Activated CD4-positive, alpha-beta memory T cell treated with anti-CD3 and anti-CD28 coated beads, Interleukin-2, amount 10 ng/mL, durations not matched to agents 7 days and 5 days (primary cell): ENCODE measurements around the gene ACSM6. TPM values are rescaled to one million over a fixed set of nuclear protein-coding genes. Genes with fewer than 3 reads are reported as not detected.
"Not testable (repeated sequence)": the region's sequence is repeated elsewhere in the genome, so short reads cannot be mapped to it uniquely, and the experiment has no call there.

Experiments used
- CTCF ChIA-PET: fragments of 350-600 bp; sonication (Branson Sonifier 250); formaldehyde crosslinking; loops from one replicate; lab custom pipeline; 2021; ENCODE audit warnings: antibody characterized with exemption, inconsistent platforms; lab: Charles Lee
- POLR2A ChIA-PET: fragments of 350-600 bp; sonication (Branson Sonifier 250); formaldehyde crosslinking; loops from one replicate; lab custom pipeline; 2021; ENCODE audit warnings: antibody characterized with exemption; lab: Charles Lee
- DNase-seq: peaks from one replicate; pipeline ENCODE4 v3.0.0-alpha.2; 2020
- H3K27ac Mint-ChIP-seq: one replicate; pipeline ENCODE4 v1.8.0; 2021; ENCODE audit warnings: mild to moderate bottlenecking, mixed read lengths
- H3K27me3 Mint-ChIP-seq: one replicate; pipeline ENCODE4 v1.8.0; 2021; ENCODE audit warnings: mixed read lengths
- H3K36me3 Mint-ChIP-seq: one replicate; pipeline ENCODE4 v1.8.0; 2021; ENCODE audit warnings: low read depth, mixed read lengths
- H3K4me1 Mint-ChIP-seq: one replicate; pipeline ENCODE4 v1.8.0; 2021; ENCODE audit warnings: mixed read lengths
- H3K4me3 Mint-ChIP-seq: one replicate; pipeline ENCODE4 v1.8.0; 2021; ENCODE audit warnings: mild to moderate bottlenecking, mixed read lengths
- H3K9me3 Mint-ChIP-seq: one replicate; pipeline ENCODE4 v1.8.0; 2021; ENCODE audit warnings: mixed read lengths
- total RNA-seq, 2 experiments: library from RNA; stranded (reverse); gene quantifications; one replicate each; pipeline ENCODE4 v1.2.3, GENCODE V29; 2021

ACSM6 gene
- total RNA-seq, 2 experiments from 2014 or later = not detected

GRCh38 chr10:95228934-95229723 lies 35.1 kb downstream of the ACSM6 start:
- POLR2A ChIA-PET, DNase-seq, H3K27ac Mint-ChIP-seq, H3K9me3 Mint-ChIP-seq, CTCF ChIA-PET, H3K4me3 Mint-ChIP-seq: not testable (repeated sequence)
- H3K36me3 Mint-ChIP-seq = peaks cover 16% of the 10 kb centered on the region
- H3K27me3 Mint-ChIP-seq = peaks cover 10% of the 10 kb centered on the region
- peaks cover 11% of the 10 kb centered on the region for H3K4me1 Mint-ChIP-seq

GRCh38 chr10:95229724-95230627 lies 35.9 kb downstream of the ACSM6 start:
- POLR2A ChIA-PET = interaction anchor here (1.1 kb wide), 1 partner anchor 16 kb away, joined by 3 read pairs; no protein-coding TSS in a partner anchor
- peaks cover 13% of the 10 kb centered on the region for H3K4me1 Mint-ChIP-seq
- H3K9me3 Mint-ChIP-seq = peaks cover 5% of the 10 kb centered on the region
- peaks cover 10% of the 10 kb centered on the region for H3K27me3 Mint-ChIP-seq
- CTCF ChIA-PET = interaction anchor here (0.7 to 2.2 kb wide), 2 partner anchors 11 to 16 kb away, joined by 3 to 11 read pairs; no protein-coding TSS in a partner anchor
- DNase-seq = no peak
- peaks cover 18% of the 10 kb centered on the region for H3K36me3 Mint-ChIP-seq
- H3K4me3 Mint-ChIP-seq = peak overlapping the region; percentile 55
- no peak overlapping the region for H3K27ac Mint-ChIP-seq

- H3K4me1 Mint-ChIP-seq = peaks cover 22% of the 10 kb centered on the region
- H3K4me3 Mint-ChIP-seq = peak overlapping the region; percentile 55
- peak; percentile 41 for DNase-seq
- ChIA-PET CTCF (interaction anchor here (0.7 to 2.2 kb wide), 2 partner anchors 10 to 15 kb away, joined by 3 to 11 read pairs; no protein-coding TSS in a partner anchor), POLR2A (interaction anchor here (1.1 kb wide), 1 partner anchor 15 kb away, joined by 3 read pairs; no protein-coding TSS in a partner anchor)
- H3K36me3 Mint-ChIP-seq = peaks cover 21% of the 10 kb centered on the region
- peak overlapping the region; percentile 29 for H3K27ac Mint-ChIP-seq
- not testable (repeated sequence) for H3K9me3 Mint-ChIP-seq, H3K27me3 Mint-ChIP-seq
Observed at GRCh38 chr10:95230677-95231586, 36.9 kb downstream of the ACSM6 start.

GRCh38 chr10:95233377-95234034 lies 39.5 kb downstream of the ACSM6 start:
- CTCF ChIA-PET = interaction anchor here (1.0 to 6.2 kb wide), 3 partner anchors 10 to 129 kb away, joined by 3 to 54 read pairs (median 4); no protein-coding TSS in a partner anchor
- DNase-seq = no peak
- Mint-ChIP-seq H3K36me3 (peaks cover 29% of the 10 kb centered on the region), H3K27ac (no peak overlapping the region), H3K9me3 (peaks cover 5% of the 10 kb centered on the region), H3K27me3 (peaks cover 8% of the 10 kb centered on the region), H3K4me3 (no peak overlapping the region), H3K4me1 (peaks cover 45% of the 10 kb centered on the region)
- POLR2A ChIA-PET = interaction anchor here (0.8 kb wide), 1 partner anchor 12 kb away, joined by 4 read pairs; no protein-coding TSS in a partner anchor

GRCh38 chr10:95234951-95235350 lies 40.9 kb downstream of the ACSM6 start:
- CTCF ChIA-PET = interaction anchor here (0.7 to 6.2 kb wide), 3 partner anchors 11 to 350 kb away, joined by 3 to 54 read pairs (median 6); no protein-coding TSS in a partner anchor
- Mint-ChIP-seq H3K4me1 (peaks cover 45% of the 10 kb centered on the region), H3K9me3 (peaks cover 8% of the 10 kb centered on the region), H3K36me3 (peaks cover 41% of the 10 kb centered on the region), H3K27me3 (peaks cover 8% of the 10 kb centered on the region), H3K27ac (no peak overlapping the region), H3K4me3 (no peak overlapping the region)
- no peak for DNase-seq
- POLR2A ChIA-PET = interaction anchor here (1.3 kb wide), 1 partner anchor 11 kb away, joined by 3 read pairs; no protein-coding TSS in a partner anchor

- Mint-ChIP-seq H3K9me3 (peaks cover 8% of the 10 kb centered on the region), H3K4me1 (peaks cover 45% of the 10 kb centered on the region), H3K27ac (peak overlapping the region; percentile 79), H3K27me3 (peaks cover 8% of the 10 kb centered on the region), H3K4me3 (no peak overlapping the region), H3K36me3 (peaks cover 46% of the 10 kb centered on the region)
- no peak for DNase-seq
- POLR2A ChIA-PET = interaction anchor here (1.0 to 2.0 kb wide), 3 partner anchors 11 to 59 kb away, joined by 3 to 5 read pairs (median 4); no protein-coding TSS in a partner anchor
- CTCF ChIA-PET = interaction anchor here (1.3 to 6.2 kb wide), 2 partner anchors 11 to 32 kb away, joined by 3 to 54 read pairs; no protein-coding TSS in a partner anchor
Observed at GRCh38 chr10:95235676-95236067, 41.6 kb downstream of the ACSM6 start.

- peaks cover 39% of the 10 kb centered on the region for H3K4me1 Mint-ChIP-seq
- peaks cover 43% of the 10 kb centered on the region for H3K36me3 Mint-ChIP-seq
- no peak for DNase-seq
- peaks cover 6% of the 10 kb centered on the region for H3K9me3 Mint-ChIP-seq
- H3K27ac Mint-ChIP-seq = peak overlapping the region; percentile 79
- ChIA-PET POLR2A (interaction anchor here (1.0 to 2.0 kb wide), 3 partner anchors 12 to 59 kb away, joined by 3 to 5 read pairs (median 4); no protein-coding TSS in a partner anchor), CTCF (interaction anchor here (1.3 to 6.2 kb wide), 3 partner anchors 10 to 103 kb away, joined by 3 to 54 read pairs (median 6); no protein-coding TSS in a partner anchor)
- H3K4me3 Mint-ChIP-seq = peak overlapping the region; percentile 14
- peaks cover 5% of the 10 kb centered on the region for H3K27me3 Mint-ChIP-seq
Observed at GRCh38 chr10:95236068-95236903, 42.2 kb downstream of the ACSM6 start.

GRCh38 chr10:95237376-95238170 lies 43.5 kb downstream of the ACSM6 start:
- ChIA-PET POLR2A (interaction anchor here (0.6 to 2.0 kb wide), 4 partner anchors 8 to 57 kb away, joined by 3 to 7 read pairs (median 4); no protein-coding TSS in a partner anchor), CTCF (interaction anchor here (1.5 to 6.2 kb wide), 2 partner anchors 9 to 104 kb away, joined by 6 to 54 read pairs; no protein-coding TSS in a partner anchor)
- no peak overlapping the region for H3K4me3 Mint-ChIP-seq
- DNase-seq = no peak
- peak overlapping the region; percentile 79 for H3K27ac Mint-ChIP-seq
- H3K27me3 Mint-ChIP-seq = peaks cover 3% of the 10 kb centered on the region
- peaks cover 38% of the 10 kb centered on the region for H3K4me1 Mint-ChIP-seq
- H3K36me3 Mint-ChIP-seq = peaks cover 40% of the 10 kb centered on the region
- peaks cover 6% of the 10 kb centered on the region for H3K9me3 Mint-ChIP-seq

- H3K9me3 Mint-ChIP-seq, H3K27me3 Mint-ChIP-seq, H3K27ac Mint-ChIP-seq, POLR2A ChIA-PET, H3K4me3 Mint-ChIP-seq, DNase-seq: not testable (repeated sequence)
- Mint-ChIP-seq H3K36me3 (peaks cover 27% of the 10 kb centered on the region), H3K4me1 (peaks cover 53% of the 10 kb centered on the region)
- CTCF ChIA-PET = interaction anchor here (1.4 to 1.8 kb wide), 3 partner anchors 51 to 56 kb away, joined by 3 to 5 read pairs (median 4); partner anchors contain the start of gene PDLIM1
Observed at GRCh38 chr10:95240096-95240495, 46.1 kb downstream of the ACSM6 start.

- Mint-ChIP-seq H3K9me3 (peaks cover 3% of the 10 kb centered on the region), H3K4me1 (peaks cover 53% of the 10 kb centered on the region), H3K36me3 (peaks cover 27% of the 10 kb centered on the region), H3K4me3 (no peak overlapping the region), H3K27ac (no peak overlapping the region), H3K27me3 (peaks cover 4% of the 10 kb centered on the region)
- CTCF ChIA-PET = interaction anchor here (0.6 to 1.8 kb wide), 4 partner anchors 10 to 123 kb away, joined by 3 to 5 read pairs (median 4); no protein-coding TSS in a partner anchor
- DNase-seq = no peak
- POLR2A ChIA-PET = no interaction called here
Observed at GRCh38 chr10:95240811-95241210, 46.8 kb downstream of the ACSM6 start.
